Hematopoietic multipotent progenitor cell treated with erythropoietin and hydrocortisone succinate and interleukin-3 and kit ligand, for 4 days (in vitro differentiated cells): ENCODE data around the gene DPF3.

Source experiments
- DNase-seq: peaks from one replicate; pipeline ENCODE4 v3.0.0-alpha.2; 2015

Gene DPF3

GRCh38 chr14:72904218-72904617 is 10.3 kb upstream of the DPF3 start:
- DNase-seq: no peak

- no peak for DNase-seq
Measured at GRCh38 chr14:72903716-72904115, 9.8 kb upstream of the DPF3 start.

GRCh38 chr14:72902801-72903530 is 9.1 kb upstream of the DPF3 start:
- DNase-seq: no peak

GRCh38 chr14:72901361-72901760 is 7.5 kb upstream of the DPF3 start:
- DNase-seq: no peak

- DNase-seq: no peak
Measured at GRCh38 chr14:72898448-72898847, 4.5 kb upstream of the DPF3 start.

- DNase-seq: peak; percentile 25
Measured at GRCh38 chr14:72894623-72895378, 900 bp upstream of the DPF3 start.

- peak; percentile 13 for DNase-seq
Measured at GRCh38 chr14:72894323-72894622, 372 bp upstream of the DPF3 start.

- DNase-seq: peak; percentile 29
Measured at GRCh38 chr14:72892879-72893635, 844 bp downstream of the DPF3 start.

GRCh38 chr14:72892103-72892878 is 1.6 kb downstream of the DPF3 start:
- DNase-seq: peak; percentile 27

- no peak for DNase-seq
Measured at GRCh38 chr14:72891666-72892102, 2.2 kb downstream of the DPF3 start.

- no peak for DNase-seq
Measured at GRCh38 chr14:72889366-72889765, 4.5 kb downstream of the DPF3 start.

GRCh38 chr14:72888636-72889201 is 5.2 kb downstream of the DPF3 start:
- DNase-seq: no peak

GRCh38 chr14:72888192-72888591 is 5.7 kb downstream of the DPF3 start:
- no peak for DNase-seq

GRCh38 chr14:72887514-72887913 is 6.4 kb downstream of the DPF3 start:
- DNase-seq: no peak

- DNase-seq: no peak
Measured at GRCh38 chr14:72884386-72884785, 9.5 kb downstream of the DPF3 start.

GRCh38 chr14:72883961-72884360 is 9.9 kb downstream of the DPF3 start:
- peak; percentile 25 for DNase-seq

GRCh38 chr14:72883109-72883508 is 10.8 kb downstream of the DPF3 start:
- DNase-seq: no peak

- DNase-seq: no peak
Measured at GRCh38 chr14:72882463-72882862, 11.4 kb downstream of the DPF3 start.

GRCh38 chr14:72882047-72882446 is 11.9 kb downstream of the DPF3 start:
- DNase-seq: no peak

- DNase-seq: no peak
Measured at GRCh38 chr14:72881543-72881942, 12.4 kb downstream of the DPF3 start.

- DNase-seq: peak; percentile 33
Measured at GRCh38 chr14:72880820-72881219, 13.1 kb downstream of the DPF3 start.

- no peak for DNase-seq
Measured at GRCh38 chr14:72880164-72880563, 13.7 kb downstream of the DPF3 start.

GRCh38 chr14:72879431-72879830 is 14.5 kb downstream of the DPF3 start:
- no peak for DNase-seq
